HPDE6-E6E7 (cell line): ENCODE results near the gene UTP20.

ENCODE experiments used
- DNase-seq: peaks from one replicate; pipeline ENCODE4 v3.0.0; 2011; ENCODE audit warnings: missing footprints; ENCODE audit errors: extremely low spot score

UTP20 gene

GRCh38 chr12:101436136-101436535, 156.2 kb downstream of the UTP20 start:
- DNase-seq, result no peak
